Right kidney (tissue), 1 donor: ENCODE measurements around the gene METTL8.
"Not testable (repeated sequence)": the region's sequence is repeated elsewhere in the genome, so short reads cannot be mapped to it uniquely, and the experiment has no call there.

Experiments used
- DNase-seq: peaks from one replicate; pipeline ENCODE4 v3.0.0-alpha.2; 2016

METTL8 gene

DNA sequence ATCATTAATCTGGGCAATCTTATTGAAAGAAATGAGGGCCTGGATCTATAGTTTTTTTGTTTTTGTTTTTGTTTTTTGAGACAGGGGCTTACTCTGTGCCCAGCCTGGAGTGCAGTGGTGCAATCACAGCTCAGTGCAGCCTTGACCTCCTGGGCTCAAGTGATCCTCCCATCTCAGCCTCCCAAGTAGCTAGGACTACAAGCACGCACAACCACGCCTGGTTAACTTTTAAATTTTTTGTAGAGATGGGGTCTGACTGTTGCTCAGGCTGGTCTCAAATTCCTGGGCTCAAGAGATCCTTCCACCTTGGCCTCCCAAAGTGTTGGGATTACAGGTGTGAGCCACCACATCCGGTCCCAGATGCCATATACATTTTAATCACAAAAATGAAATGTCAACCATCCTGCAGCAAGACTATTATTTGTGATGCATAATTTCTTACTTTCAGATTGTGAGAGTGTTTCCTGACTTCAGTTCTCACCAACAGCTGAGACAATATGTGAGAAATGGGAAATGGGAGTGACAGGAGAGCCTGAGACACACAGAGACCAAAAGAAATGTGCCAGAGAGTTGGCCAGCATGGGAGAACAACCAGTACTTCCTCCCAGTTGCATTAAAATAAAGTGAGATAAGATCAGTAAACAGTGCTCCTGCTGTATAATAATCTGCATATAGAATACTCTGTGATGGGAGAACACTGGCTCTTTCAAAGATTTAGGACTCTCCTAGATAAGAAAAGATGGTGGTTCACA lies 87.6 kb downstream of the METTL8 start:
- DNase-seq, result no peak

DNA sequence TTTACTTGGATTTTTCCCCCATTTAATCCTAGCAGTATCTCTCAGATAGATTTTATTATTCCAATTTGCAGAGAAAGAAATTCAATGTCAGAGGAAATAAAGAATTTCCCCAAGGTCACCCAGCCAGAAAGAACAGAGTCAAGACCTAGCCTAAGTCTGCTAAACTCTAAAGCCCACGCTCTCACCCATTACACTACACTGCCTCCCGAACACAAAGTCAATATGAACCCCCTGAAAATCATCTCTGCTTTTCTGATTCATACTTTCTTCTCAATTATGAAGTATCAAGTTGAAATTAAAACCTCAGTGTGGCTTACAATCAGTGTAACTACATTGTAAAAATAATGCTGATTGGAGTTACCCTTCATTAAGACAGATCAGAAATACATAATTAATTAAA lies 89.6 kb downstream of the METTL8 start:
- no peak for DNase-seq

DNA sequence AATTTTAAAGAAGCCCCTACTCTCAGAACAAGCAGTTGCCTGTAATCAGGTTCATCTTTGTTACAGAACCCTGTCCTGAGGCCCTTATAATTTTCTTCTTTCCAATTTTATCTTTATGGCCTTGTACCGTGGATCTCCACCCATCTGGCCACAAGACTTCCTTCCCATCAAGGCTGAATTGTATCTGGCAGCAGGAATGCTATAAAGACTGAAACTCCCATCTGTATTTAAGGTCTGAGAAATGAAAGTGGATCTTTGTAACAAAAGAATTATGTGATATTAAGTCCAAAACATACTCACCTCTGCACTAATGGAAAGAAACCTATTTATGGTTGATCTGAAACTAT lies 91.8 kb downstream of the METTL8 start:
- DNase-seq, result no peak

DNA sequence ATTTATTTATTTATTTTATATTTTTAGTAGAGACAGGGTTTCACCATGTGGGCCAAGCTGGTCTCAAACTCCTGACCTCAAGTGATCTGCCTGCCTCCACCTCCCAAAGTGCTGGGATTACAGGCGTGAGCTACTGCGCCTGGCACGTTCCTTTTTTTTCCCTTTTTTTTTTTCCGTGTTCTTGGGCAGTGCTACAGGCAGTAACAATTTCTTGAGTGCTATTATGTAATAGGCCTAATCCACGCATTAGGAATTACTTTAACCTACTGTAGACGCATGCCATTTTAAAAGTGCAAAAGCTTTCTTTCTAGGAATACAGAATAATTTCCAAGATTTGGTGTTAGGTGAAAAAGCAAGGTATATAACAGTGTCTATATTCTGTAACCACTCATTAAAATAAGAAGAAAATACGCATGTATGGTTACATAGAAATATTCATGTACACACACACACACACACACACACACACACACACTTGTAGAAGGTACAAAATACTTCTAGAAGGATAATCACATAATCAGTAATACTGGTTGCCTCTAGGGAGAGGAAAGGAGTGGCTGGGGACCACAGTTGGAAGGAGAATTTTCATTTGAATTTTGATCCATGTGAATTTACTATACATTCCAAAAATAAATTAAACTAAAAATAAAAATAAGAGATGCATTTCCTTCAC lies 92.3 kb downstream of the METTL8 start:
- no peak for DNase-seq

DNA sequence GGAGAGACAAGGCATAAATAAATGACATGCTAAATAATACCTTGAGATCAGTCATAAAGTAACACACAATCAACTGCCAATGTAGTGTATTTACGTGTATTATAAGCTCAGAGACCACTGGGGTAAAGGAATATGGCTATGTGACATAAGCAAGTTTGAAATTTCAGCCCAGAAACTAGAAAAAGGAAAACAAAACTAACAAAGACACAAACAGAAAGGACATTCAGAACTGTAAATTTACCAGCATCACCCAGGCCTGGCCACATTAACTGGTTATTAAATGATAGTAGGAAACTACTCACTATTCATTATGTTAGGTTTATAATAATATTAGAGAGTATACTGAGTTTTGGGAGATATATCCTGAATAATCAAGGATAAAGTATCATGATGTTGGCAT lies 98.8 kb downstream of the METTL8 start:
- no peak for DNase-seq

DNA sequence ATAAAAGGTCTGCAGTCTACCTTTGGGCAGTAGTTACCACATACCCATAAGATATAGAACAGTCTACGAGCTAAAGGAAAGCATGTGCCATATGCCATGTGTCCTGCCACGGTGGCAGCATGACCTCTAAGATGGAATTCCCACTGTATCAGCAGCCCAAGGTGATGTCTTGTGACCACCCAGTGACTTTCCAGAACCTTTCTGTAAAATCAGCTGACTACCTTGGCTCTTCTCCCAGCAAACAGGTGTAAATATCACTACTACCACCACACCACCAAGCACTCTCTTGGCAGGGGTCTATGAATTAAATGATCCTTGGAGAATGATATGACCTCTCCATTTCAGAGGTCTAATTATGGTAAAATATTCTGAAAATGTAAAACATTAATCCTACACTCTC lies 99.6 kb downstream of the METTL8 start:
- no peak for DNase-seq

DNA sequence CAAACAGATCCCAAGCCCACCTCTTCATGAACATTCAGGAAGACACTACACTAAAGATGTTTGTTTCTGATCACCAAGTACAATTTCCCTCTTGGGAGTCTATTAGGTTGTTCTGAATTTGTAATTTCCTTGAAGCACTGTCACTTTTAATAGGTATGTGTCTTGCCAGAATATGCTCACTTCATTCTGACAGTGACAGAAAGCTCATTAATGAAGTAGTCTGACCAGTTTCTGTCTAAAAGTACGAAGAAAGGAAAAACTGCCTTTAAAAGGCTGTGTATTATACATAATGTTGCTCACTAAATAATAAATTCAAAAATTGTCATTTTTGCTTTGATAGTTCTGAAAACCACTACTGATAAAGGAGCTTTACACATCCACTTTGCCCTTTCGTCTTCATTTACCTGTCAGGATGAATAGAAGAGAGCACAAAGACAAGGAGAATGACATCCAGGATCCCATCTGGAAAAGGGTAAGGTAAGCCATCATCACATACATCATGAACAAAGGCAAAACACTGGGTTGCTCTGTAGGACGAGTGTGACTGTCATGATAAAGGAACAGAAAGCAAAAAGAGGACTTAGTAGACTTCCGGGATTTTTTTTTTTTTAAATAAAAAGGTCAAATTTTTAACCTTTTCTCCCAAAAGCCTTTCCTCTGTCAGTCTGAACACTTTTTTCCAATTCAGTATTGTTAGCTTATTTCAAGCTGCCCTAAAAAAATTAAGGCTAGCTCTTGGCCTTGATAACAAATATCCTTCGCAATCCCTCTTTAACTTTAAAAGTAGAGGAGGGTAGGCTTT lies 103.4 kb downstream of the METTL8 start:
- DNase-seq, result no peak

DNA sequence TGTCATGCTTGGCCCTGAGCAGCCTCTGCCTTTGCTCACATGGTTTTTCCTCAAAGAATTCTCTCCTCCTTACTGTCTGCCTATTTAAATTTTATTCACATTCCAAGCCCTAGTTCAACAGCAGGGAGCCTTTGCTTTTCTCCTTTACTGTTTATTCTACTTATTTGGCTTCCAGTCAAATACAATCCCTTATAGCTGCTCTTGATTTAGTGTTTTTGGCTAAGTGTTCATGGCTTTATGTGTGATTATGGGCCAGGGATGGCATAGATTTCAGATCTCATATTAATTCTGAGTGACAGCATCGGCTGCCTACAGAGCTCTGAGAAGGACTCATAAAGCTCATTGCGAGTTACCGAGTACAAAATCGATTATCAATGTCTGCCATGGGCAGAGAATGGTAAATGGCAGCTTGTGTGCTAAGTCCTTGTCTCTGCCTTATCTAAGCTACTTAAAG lies 106.7 kb downstream of the METTL8 start:
- DNase-seq, result no peak

DNA sequence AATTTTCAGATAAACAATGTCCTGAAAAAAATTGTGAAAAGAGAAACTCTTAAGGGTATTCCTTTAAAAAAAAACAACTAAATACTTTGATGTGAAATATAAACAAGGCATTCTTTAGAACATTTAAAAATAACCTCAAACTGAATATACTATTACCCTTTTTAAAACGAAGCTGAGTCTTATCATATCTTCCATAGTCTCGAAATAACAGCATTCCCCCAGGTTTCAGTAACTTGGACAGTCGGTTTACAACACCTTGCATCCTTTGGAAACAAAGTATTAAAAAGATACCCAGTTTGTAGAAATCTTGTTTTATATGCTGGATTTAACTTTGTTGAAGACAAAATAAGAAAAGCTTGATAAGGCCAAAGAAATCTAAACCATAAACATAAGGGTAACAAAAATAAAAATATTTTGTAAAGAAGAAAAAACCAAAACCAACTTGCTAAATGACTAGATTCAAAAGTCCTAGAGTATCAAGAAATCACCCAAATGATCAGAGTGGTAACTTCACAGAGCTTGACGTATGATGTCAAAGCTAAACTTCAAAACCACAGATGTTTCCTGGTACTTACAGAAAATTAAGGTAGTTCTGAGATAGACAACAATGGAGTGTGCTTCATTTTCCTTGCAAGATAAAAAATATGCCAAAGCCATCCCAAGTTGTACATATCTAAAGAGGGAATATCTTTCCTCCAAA lies 107.8 kb downstream of the METTL8 start:
- DNase-seq, result no peak

DNA sequence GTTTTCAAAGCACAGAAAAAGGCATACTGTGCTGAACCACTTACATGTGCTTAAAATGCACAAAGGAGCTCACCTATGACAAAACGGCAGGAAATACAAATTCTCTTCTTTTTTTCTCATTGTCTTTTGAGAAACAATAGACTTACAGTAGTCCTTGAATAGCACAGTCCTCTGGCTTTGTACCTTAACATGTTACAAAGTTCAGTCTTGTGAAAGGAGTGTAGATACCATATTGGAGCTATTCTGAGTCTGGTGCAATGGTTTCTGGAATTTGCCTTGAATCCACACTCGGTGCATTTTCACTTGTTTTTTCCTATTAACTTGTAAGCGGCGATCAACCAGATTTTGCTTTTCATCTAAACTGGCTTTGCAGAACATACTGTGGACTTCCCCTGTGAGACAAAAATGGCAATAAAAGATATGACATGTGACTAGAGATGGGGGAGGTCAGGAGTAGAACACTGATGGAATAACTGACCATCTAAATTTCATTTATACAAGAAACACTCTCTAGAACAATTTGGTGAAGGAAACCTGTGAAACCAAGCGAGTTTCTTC lies 109.7 kb downstream of the METTL8 start:
- DNase-seq, result no peak

DNA sequence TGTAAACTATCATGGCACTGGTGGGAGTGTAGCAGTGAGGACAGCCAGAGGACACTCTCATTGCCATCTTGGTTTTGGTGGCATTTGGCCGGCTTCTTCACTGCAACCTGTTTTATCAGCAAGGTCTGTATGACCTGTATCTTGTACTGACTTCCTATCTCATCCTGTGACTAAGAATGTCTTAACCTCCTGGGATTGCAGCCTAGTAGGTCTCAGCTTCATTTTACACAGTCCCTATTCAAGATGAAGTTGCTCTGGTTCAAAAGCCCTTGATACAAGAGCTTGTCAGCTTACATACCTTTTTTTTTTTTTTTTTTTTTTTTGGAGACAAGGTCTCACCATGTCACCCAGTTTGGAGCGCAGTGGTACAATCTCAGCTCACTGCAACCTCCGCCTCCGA lies 110.9 kb downstream of the METTL8 start:
- DNase-seq, result no peak

DNA sequence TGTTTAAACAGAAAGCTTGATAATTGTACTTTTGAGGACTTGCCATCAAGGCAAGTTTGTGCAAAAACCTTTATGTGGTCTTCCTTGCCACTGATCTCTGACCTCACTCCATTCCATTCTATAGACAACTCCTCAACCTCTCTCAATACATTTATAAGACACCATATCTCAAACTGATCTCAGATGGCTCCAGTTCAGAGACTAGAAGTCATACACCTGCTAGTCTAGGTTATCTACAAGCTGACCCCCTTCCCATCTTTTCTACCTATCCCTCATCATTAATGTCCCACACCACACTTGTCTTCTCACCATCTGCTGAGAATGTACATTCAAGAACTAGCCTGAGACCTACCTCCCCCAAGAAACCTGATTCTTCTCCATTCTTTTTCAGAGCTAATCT lies 113.1 kb downstream of the METTL8 start:
- DNase-seq, result no peak

DNA sequence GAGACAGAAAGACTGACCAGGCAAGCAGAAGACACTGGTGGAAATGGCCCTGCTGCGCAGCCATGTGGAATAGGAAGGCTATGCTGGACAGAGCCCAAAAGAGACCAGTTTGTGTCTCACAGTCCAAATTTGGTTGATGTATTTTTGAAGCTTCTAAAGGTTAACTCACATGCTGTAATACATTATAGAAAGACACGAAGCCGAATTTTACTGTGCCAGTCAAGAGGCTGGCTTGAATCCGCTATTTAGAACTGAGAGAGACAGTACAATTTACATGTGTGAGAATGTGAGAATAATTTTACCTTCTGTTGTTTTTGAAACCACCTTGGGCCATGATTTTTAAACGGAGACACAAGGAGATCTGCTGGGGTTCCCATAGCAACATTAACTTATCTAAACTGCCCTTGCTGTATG lies 113.6 kb downstream of the METTL8 start:
- no peak for DNase-seq

DNA sequence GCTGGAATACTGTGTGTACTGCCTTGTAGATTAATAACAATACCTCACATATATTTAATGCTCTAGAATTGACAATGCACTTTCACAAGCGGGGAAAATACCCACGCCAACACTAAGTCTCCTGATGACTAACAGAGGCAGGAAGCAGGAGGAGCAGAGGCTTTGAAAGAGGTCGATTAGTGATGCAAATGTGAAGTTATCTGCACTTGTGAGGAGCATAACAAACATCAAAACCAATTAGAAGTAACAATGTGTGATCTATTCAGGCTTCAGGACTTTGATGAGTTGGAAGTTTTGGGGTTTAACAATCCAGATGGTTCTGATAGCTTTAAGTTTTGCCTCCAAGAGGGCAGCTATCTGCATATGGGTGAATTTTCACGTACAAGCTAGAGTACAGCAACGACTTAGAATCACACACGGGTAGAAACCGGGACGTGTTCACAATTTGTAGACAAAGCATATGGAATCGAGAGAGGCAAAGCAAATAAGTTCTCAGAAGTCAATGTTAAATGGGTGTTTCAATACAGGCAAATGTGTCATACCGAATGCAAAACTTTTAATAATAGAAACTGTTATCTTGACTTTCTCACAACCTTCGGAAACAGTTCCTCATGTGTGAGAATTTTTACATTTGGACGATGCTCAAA lies 114.5 kb downstream of the METTL8 start:
- DNase-seq, result no peak

DNA sequence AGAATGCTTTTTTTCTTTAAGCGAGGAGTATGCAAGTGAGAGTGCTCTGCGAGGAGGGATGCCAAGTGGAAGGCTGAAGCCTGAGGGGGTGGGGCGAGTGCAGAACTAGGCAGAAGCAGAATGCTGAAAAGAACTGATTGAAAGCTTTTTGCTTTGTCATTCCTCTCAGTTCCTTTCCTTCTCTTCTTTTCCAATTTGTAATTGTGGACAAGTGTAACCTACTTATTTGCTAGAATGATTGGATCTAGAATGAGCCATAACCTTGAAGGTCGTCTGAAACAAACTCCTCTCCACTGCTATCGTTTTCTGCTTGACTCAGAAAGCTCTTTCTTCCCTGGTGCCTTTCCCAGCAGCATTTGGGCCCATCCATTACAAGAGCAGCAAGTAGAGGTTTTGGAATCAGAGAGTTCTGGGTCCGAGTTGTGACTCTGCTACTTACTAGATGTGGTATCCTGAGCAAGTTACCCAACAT lies 115.3 kb downstream of the METTL8 start:
- DNase-seq, result no peak

DNA sequence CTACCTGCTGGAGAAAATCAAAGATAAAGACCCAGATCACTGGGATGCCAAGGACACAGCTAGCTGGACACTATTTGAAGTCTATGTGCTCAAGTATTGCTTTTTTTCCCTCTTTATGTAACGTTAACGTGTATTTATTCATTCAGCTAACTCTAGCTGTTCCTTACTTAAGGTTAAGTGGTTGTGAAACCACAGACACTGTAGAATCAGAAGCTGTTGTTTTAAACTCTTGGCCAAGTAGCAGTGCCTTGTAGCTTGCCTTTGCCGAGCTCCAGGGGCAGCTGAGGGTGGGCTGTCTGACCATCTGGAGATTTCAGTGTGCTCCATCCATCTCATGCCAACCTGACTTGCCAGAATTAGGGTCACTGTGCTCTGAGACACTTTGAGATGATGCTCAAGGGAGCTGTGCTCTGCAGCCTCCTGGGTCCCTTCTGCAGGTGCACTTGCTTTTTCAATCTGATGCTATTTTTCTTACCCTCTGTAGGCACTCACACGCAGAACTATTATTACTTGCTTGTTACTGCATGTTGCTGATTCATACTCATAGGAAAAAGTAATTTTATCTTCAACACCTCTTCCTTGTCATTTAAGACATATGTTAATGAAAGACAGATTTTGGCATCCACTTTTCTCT lies 116.2 kb downstream of the METTL8 start:
- DNase-seq, result no peak

DNA sequence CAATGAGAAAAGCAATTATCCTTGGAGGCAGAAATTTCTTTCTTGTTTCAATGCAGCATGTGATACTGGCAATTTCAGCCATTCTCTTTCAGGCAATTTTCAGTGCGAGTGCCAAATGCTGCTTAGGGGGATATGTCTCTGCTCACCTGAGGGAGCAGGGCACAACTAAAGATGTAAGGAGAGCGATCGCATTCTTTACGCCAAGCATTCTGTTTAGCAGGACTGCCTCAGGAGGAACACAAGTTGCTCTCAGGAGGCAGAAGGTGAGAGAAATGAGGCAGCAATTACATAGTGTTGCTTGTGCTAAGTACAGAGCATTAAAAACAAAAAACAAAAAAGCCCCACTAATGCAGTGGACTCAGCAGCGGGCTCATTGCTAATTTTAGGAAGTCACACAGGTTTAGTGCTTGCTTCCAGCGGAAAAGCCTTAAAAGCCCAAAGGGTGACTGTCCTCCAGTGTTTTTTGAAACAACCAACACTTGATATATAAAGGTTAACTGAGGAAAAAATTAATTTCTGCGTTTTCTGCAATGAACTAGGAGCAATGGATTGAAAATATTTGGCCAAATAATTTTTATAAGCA lies 116.9 kb downstream of the METTL8 start:
- DNase-seq, result no peak

DNA sequence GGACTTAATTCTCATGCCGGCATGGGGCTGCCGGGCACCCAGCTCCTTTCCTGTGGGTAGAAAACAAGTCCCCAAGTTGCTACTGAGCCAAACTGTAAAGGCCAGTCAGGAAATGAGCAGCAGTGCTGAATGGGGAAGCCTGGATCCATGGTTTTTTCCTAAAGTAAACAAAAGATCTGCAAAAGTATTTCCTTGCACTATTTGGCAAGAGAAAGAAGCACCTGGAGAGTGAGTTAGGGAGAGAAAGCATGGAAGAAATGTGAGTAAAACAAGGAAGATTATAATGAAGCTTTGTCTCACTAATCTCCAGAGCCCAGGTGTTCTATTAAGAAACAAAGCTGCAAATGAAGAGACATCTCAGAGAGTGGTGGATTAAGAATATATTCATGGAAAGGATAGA lies 117.6 kb downstream of the METTL8 start:
- no peak for DNase-seq

DNA sequence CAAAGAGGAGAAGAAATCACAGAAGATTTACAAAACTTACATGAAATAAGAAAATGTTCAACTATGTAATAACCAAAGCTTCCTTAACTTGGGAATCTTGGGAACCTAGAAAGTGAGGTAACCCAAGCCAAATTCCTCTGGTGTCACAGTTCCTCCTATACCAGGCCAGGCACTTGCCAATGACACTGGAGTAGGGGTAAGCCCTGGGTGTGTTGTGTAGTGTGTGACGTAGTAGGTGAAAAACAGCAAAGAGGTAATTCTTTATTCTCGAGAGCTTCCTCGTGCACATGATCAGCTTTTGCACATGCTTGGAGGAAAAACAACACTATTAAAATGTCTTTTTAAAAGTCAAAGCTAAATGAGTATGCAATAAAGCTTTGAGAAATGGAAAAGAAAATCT lies 118.0 kb downstream of the METTL8 start:
- no peak for DNase-seq

DNA sequence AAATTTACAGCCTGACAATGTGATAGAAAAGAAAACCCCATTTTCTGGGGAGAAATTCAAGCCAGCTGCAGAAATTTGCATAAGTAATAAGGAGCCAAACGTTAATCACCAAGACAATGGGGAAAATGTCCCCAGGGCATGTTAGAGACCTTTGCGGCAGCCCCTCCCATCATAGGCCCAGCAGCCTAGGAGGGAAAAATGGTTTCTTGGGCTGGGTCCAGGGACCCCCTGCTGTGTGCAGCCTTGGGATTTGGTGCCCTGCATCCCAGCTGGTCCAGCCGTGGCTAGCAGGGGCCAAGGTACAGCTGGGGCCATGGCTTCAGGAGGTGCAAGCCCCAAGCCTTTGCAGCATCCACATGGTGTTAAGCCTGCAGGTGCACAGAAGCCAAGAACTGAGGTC lies 121.6 kb downstream of the METTL8 start:
- not testable (repeated sequence) for DNase-seq

DNA sequence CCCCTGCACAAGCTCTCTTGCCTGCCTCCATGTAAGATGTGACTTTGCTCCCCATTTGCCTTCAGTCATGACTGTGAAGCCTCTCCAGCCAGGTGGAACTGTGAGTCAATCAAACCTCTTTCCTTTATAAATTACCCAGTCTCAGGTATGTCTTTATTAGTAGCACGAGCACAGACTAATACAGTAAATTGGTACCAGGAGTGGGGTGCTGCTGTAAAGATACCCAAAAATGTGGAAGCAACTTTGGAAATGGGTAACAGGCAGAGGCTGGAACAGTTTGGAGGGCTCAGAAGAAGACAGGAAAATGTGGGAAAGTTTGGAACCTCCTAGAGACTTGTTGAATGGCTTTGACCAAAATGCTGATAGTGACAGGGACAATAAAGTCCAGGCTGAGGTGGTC lies 122.2 kb downstream of the METTL8 start:
- not testable (repeated sequence) for DNase-seq
